Neural cell (in vitro differentiated cells): ENCODE results near the gene MAMDC4. TPM values are rescaled to one million over a fixed set of nuclear protein-coding genes. Genes with fewer than 3 reads are reported as not detected.

Source experiments
- H2AFZ ChIP-seq: fragments of 200-600, 300-800 bp; sonication (generic), shearing (Covaris generic); 2 replicates; pipeline ENCODE4 v1.6.0; 2014; ENCODE audit warnings: low read depth, mild to moderate bottlenecking, antibody characterized with exemption, low read length, moderate library complexity
- H3F3A ChIP-seq: fragments of 200-600 bp; shearing (Covaris generic); 2 replicates; pipeline ENCODE4 v1.6.1; 2016; ENCODE audit warnings: mild to moderate bottlenecking, moderate library complexity, mixed read lengths, antibody characterized with exemption, low read length; ENCODE audit not compliant: insufficient read depth, poor library complexity, severe bottlenecking
- H3K27ac ChIP-seq: fragments of 200-600, 300-800 bp; sonication (generic), shearing (Covaris generic); 2 replicates; pipeline ENCODE4 v1.5.1; 2014; ENCODE audit warnings: mild to moderate bottlenecking, low read length, moderate library complexity
- H3K27me3 ChIP-seq: fragments of 300-800, 200-600 bp; sonication (generic), shearing (Covaris generic); 2 replicates; pipeline ENCODE4 v1.6.0; 2014; ENCODE audit warnings: mild to moderate bottlenecking, low read depth, low read length, moderate library complexity; ENCODE audit not compliant: insufficient read depth
- H3K36me3 ChIP-seq: fragments of 300-800, 200-600 bp; sonication (generic), shearing (Covaris generic); 2 replicates; pipeline ENCODE4 v1.5.1; 2014; ENCODE audit warnings: mild to moderate bottlenecking, antibody characterized with exemption, low read length, moderate library complexity; ENCODE audit not compliant: insufficient read depth
- H3K4me2 ChIP-seq: fragments of 300-800, 200-600 bp; sonication (generic), shearing (Covaris generic); 2 replicates; pipeline ENCODE4 v1.6.0; 2014; ENCODE audit warnings: mild to moderate bottlenecking, low read length
- H3K4me3 ChIP-seq: fragments of 300-800, 200-600 bp; sonication (generic), shearing (Covaris generic); 2 replicates; pipeline ENCODE4 v1.5.1; 2014; ENCODE audit warnings: mild to moderate bottlenecking, low read length, moderate library complexity
- H3K79me2 ChIP-seq: fragments of 200-600 bp; shearing (Covaris generic); replicated peaks from 2 replicates; pipeline ENCODE4 v1.6.0; 2014; ENCODE audit warnings: mild to moderate bottlenecking, low read length, moderate library complexity; ENCODE audit not compliant: insufficient read depth
- H3K9ac ChIP-seq: fragments of 300-800, 200-600 bp; sonication (generic), shearing (Covaris generic); 2 replicates; pipeline ENCODE4 v1.6.1; 2016; ENCODE audit warnings: mild to moderate bottlenecking, low read length, mixed read lengths
- H3K9me2 ChIP-seq: fragments of 200-600 bp; shearing (Covaris generic); 2 replicates; pipeline ENCODE4 v1.6.1; 2016; ENCODE audit warnings: mild to moderate bottlenecking, low read length, mixed read lengths; ENCODE audit not compliant: insufficient read depth
- H3K9me3 ChIP-seq: fragments of 200-600, 300-800 bp; sonication (generic), shearing (Covaris generic); 2 replicates; pipeline ENCODE4 v1.6.1; 2016; ENCODE audit warnings: mild to moderate bottlenecking, mixed run types, low read length, moderate library complexity, mixed read lengths
- H4K20me1 ChIP-seq: fragments of 200-600 bp; shearing (Covaris generic); 2 replicates; pipeline ENCODE4 v1.6.1; 2016; ENCODE audit warnings: mild to moderate bottlenecking, mixed run types; ENCODE audit not compliant: insufficient read depth
- EP300 ChIP-seq: fragments of 450-650 bp; conservative IDR thresholded peaks from 2 replicates; pipeline ENCODE4 v1.6.1; 2014; ENCODE audit warnings: antibody characterized with exemption, mild to moderate bottlenecking, moderate library complexity; ENCODE audit not compliant: poor library complexity, severe bottlenecking
- EZH2 ChIP-seq: fragments of 200-600, 300-800 bp; shearing (Covaris generic), sonication (generic); IDR thresholded peaks from 2 replicates; pipeline ENCODE4 v1.6.1; 2014; ENCODE audit warnings: antibody characterized with exemption, low read length, borderline replicate concordance, mild to moderate bottlenecking; ENCODE audit not compliant: insufficient read depth, poor library complexity, severe bottlenecking
- MXI1 ChIP-seq: fragments of 450-650 bp; conservative IDR thresholded peaks from 2 replicates; pipeline ENCODE4 v1.6.1; 2014; ENCODE audit warnings: antibody characterized with exemption, mild to moderate bottlenecking; ENCODE audit not compliant: poor library complexity, severe bottlenecking
- POLR2AphosphoS5 ChIP-seq: IDR thresholded peaks from 2 replicates; pipeline ENCODE4 v1.6.1; 2012
- RAD21 ChIP-seq: fragments of 450-650 bp; conservative IDR thresholded peaks from 2 replicates; pipeline ENCODE4 v1.6.1; 2014; ENCODE audit warnings: antibody characterized with exemption, mild to moderate bottlenecking, moderate library complexity
- SMC3 ChIP-seq: fragments of 450-650 bp; conservative IDR thresholded peaks from 2 replicates; pipeline ENCODE4 v1.6.1; 2014; ENCODE audit warnings: antibody characterized with exemption, mild to moderate bottlenecking, moderate library complexity; ENCODE audit not compliant: poor library complexity
- TAF1 ChIP-seq: IDR thresholded peaks from 2 replicates; pipeline ENCODE4 v1.6.1; 2012; ENCODE audit warnings: low read depth
- polyA plus RNA-seq: library from polyadenylated mRNA; depleted of rRNA; stranded (reverse); fragments of >200 nt; gene quantifications from 2 replicates; pipeline ENCODE4 v1.2.3, GENCODE V29; 2014
- TF ChIP-seq, protein P1 (sequence below): IDR thresholded peaks from 2 replicates; pipeline ENCODE4 v1.6.1; 2012; ENCODE audit warnings: borderline replicate concordance
- TF ChIP-seq, protein P2 (sequence below): fragments of 450-650 bp; IDR thresholded peaks from 2 replicates; pipeline ENCODE4 v1.5.1; 2014; ENCODE audit warnings: antibody characterized with exemption, mild to moderate bottlenecking, moderate library complexity; ENCODE audit not compliant: poor library complexity, severe bottlenecking

The MAMDC4 gene
- polyA plus RNA-seq, 1 donor from 2014 or later, result 13.1 TPM

- H3K4me3 ChIP-seq, result no peak overlapping the region
- no peak overlapping the region for H3K4me2 ChIP-seq
- no peak overlapping the region for H3K27ac ChIP-seq
- no peaks in the 10 kb centered on the region for H3K36me3 ChIP-seq
- no peaks in the 10 kb centered on the region for H3K9me3 ChIP-seq
- no peaks in the 10 kb centered on the region for H3K9me2 ChIP-seq
- H3K9ac ChIP-seq, result no peak overlapping the region
- H3F3A ChIP-seq, result no peaks in the 10 kb centered on the region
- H4K20me1 ChIP-seq, result no peaks in the 10 kb centered on the region
- peaks cover 7% of the 10 kb centered on the region for H3K79me2 ChIP-seq
- no peak for TF ChIP-seq TAF1
- TF ChIP-seq RAD21, result no peak
- TF ChIP-seq, protein P1, sequence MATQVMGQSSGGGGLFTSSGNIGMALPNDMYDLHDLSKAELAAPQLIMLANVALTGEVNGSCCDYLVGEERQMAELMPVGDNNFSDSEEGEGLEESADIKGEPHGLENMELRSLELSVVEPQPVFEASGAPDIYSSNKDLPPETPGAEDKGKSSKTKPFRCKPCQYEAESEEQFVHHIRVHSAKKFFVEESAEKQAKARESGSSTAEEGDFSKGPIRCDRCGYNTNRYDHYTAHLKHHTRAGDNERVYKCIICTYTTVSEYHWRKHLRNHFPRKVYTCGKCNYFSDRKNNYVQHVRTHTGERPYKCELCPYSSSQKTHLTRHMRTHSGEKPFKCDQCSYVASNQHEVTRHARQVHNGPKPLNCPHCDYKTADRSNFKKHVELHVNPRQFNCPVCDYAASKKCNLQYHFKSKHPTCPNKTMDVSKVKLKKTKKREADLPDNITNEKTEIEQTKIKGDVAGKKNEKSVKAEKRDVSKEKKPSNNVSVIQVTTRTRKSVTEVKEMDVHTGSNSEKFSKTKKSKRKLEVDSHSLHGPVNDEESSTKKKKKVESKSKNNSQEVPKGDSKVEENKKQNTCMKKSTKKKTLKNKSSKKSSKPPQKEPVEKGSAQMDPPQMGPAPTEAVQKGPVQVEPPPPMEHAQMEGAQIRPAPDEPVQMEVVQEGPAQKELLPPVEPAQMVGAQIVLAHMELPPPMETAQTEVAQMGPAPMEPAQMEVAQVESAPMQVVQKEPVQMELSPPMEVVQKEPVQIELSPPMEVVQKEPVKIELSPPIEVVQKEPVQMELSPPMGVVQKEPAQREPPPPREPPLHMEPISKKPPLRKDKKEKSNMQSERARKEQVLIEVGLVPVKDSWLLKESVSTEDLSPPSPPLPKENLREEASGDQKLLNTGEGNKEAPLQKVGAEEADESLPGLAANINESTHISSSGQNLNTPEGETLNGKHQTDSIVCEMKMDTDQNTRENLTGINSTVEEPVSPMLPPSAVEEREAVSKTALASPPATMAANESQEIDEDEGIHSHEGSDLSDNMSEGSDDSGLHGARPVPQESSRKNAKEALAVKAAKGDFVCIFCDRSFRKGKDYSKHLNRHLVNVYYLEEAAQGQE, result no peak
- no peak for TF ChIP-seq SMC3
- no peak for TF ChIP-seq POLR2AphosphoS5
- TF ChIP-seq, protein P2, sequence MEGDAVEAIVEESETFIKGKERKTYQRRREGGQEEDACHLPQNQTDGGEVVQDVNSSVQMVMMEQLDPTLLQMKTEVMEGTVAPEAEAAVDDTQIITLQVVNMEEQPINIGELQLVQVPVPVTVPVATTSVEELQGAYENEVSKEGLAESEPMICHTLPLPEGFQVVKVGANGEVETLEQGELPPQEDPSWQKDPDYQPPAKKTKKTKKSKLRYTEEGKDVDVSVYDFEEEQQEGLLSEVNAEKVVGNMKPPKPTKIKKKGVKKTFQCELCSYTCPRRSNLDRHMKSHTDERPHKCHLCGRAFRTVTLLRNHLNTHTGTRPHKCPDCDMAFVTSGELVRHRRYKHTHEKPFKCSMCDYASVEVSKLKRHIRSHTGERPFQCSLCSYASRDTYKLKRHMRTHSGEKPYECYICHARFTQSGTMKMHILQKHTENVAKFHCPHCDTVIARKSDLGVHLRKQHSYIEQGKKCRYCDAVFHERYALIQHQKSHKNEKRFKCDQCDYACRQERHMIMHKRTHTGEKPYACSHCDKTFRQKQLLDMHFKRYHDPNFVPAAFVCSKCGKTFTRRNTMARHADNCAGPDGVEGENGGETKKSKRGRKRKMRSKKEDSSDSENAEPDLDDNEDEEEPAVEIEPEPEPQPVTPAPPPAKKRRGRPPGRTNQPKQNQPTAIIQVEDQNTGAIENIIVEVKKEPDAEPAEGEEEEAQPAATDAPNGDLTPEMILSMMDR, result no peak
- no peak for TF ChIP-seq MXI1
- no peak for TF ChIP-seq EP300
- TF ChIP-seq EZH2, result no peak
- no peak overlapping the region for H2AFZ ChIP-seq
- no peaks in the 10 kb centered on the region for H3K27me3 ChIP-seq
These were observed 38.5 kb downstream of the MAMDC4 start for GRCh38 chr9:136890661-136891060.

DNA sequence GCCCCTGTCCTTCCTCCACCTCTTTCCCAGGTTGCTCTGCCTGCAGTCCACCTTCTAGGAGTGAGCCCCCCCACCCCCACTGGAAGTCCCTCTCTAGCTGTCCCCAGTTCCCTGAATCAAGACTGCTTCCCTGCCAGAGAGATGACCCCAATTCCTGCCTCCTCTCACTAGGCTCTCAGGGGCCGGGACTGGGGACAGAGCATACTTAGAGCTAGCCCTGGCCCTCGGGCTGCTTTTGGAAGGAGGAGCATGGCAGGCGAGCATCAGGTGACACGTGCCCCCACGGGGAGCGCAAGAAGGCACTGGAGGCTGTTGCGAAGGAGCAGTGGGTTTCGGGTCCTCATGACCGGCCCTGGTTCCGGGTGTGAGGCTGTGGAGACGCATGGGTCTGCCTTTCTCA is 43.9 kb downstream of the MAMDC4 start:
- H3K79me2 ChIP-seq, result no peaks in the 10 kb centered on the region

More for the DNA sequence above, 43.9 kb downstream of the MAMDC4 start:
- H4K20me1 ChIP-seq, result no peaks in the 10 kb centered on the region
- no peaks in the 10 kb centered on the region for H3K9me3 ChIP-seq
- no peaks in the 10 kb centered on the region for H3K36me3 ChIP-seq
- H3F3A ChIP-seq, result no peaks in the 10 kb centered on the region
- no peak overlapping the region for H3K4me2 ChIP-seq
- no peaks in the 10 kb centered on the region for H3K27me3 ChIP-seq
- no peak overlapping the region for H3K4me3 ChIP-seq
- H2AFZ ChIP-seq, result no peak overlapping the region
- H3K9me2 ChIP-seq, result no peaks in the 10 kb centered on the region
- H3K27ac ChIP-seq, result no peak overlapping the region
- TF ChIP-seq, protein P1, result no peak
- TF ChIP-seq EP300 (no peak), MXI1 (no peak), POLR2AphosphoS5 (no peak), TAF1 (no peak), SMC3 (no peak), EZH2 (no peak)
- no peak overlapping the region for H3K9ac ChIP-seq
